ENCODE results near the gene BAIAP2L1. TPM values are rescaled to one million over a fixed set of nuclear protein-coding genes. Genes with fewer than 3 reads are reported as not detected.

Gene BAIAP2L1
- total and polyA plus RNA-seq, 9 of the 15 experiments (the other 6 are each of a cell fraction or from before 2014, with no cell fraction given), result 4.2 to 29.8 (median 15.5) TPM

- in situ Hi-C loops (cut with MboI) (no loop called here), intact Hi-C loops (cut with micrococcal nuclease) (no loop called here)
- POLR2A ChIA-PET, result interaction anchor here (0.7 kb wide), 1 partner anchor 150 kb away, joined by 4 read pairs; the partner anchor contains the start of gene BAIAP2L1
- peaks cover 21% of the 10 kb centered on the region for H3K79me2 ChIP-seq (ENCODE audit: control insufficient read depth, insufficient read depth, low read length)
- H3K4me1 ChIP-seq (replicated peaks in 1 of 2; ENCODE audit: control insufficient read depth in 2 of 2, insufficient read depth in 2 of 2, low read length in 2 of 2), result peaks cover 10 to 25% of the 10 kb centered on the region in 2 experiments; a peak in 4 of 5 replicates
- H3K9me3 ChIP-seq (replicated peaks; ENCODE audit: control insufficient read depth, insufficient read depth, low read depth, low read length), result no peaks in the 10 kb centered on the region
- H3K36me3 ChIP-seq (ENCODE audit: control insufficient read depth, insufficient read depth, low read length), result no peaks in the 10 kb centered on the region
- H3K9me1 ChIP-seq (ENCODE audit: control insufficient read depth, insufficient read depth, low read length), result no peaks in the 10 kb centered on the region
- H4K20me1 ChIP-seq (replicated peaks; ENCODE audit: control insufficient read depth, insufficient read depth, low read length), result no peaks in the 10 kb centered on the region
- TSS peak; percentile 67 for BruUV-seq (replicated peaks)
- DNase-seq (ENCODE audit: extremely low read depth in 1 of 4, low spot score in 3 of 4) (peak in 3 of 4 experiments; percentile 13 to 54 (median 40)), ATAC-seq (peak; percentile 25), FAIRE-seq (no peak)
- WGBS (ENCODE audit: insufficient coverage, low coverage, missing lambda C conversion rate), result 8% methylated on average over 1 of the region's 3 CpGs
- H2AFZ ChIP-seq (ENCODE audit: low read depth, low read length), result peak overlapping the region; percentile 58; the same call in 1 of the 2 replicates
- CTCF ChIA-PET (ENCODE audit: low intra/inter-chr PET ratio), result no interaction called here
- no peaks in the 10 kb centered on the region for H3K27me3 ChIP-seq (ENCODE audit: control insufficient read depth in 2 of 2, insufficient read depth in 2 of 2, low read length in 2 of 2)
- peak overlapping the region; percentile 91 for H3K4me2 ChIP-seq (ENCODE audit: insufficient read depth, low read length)
- H3K27ac ChIP-seq (ENCODE audit: extremely low read depth, low read depth, low read length), result peak overlapping the region; percentile 46; the same call in 2 of the 3 replicates
- H3K9ac ChIP-seq (ENCODE audit: insufficient read depth in 1 of 2, low read depth in 2 of 2, low read length in 2 of 2), result peak overlapping the region in 1 of 2 experiments; percentile 68; a peak in 3 of 4 replicates
- peak overlapping the region; percentile 87 for H3K4me3 ChIP-seq
- TF ChIP-seq U2AF1 (optimal IDR thresholded peaks at IDR 0.05; ENCODE audit: low read depth, low read length) (no peak), ETV1 (tag; conservative IDR thresholded peaks at IDR 0.05; ENCODE audit: low read depth) (0 out of 2 replicates have a peak, but pooled peaks have one; percentile 11), CTCF (IDR thresholded peaks at IDR 0.05 in 2 of 3, conservative IDR thresholded peaks at IDR 0.05 in 1 of 3; ENCODE audit: insufficient read depth in 2 of 3, low read depth in 1 of 3, low read length in 3 of 3) (peak in 1 of 3 experiments; percentile 10; a peak in 1 of 6 replicates), GABPA (tag; conservative IDR thresholded peaks at IDR 0.05; ENCODE audit: low read depth) (peak; percentile 66), TEAD4 (IDR thresholded peaks at IDR 0.05; ENCODE audit: low read length) (no peak), TEAD4 (CRISPR knock-in tag; IDR thresholded peaks at IDR 0.05; ENCODE audit: borderline replicate concordance) (no peak), MAFG (tag; conservative IDR thresholded peaks at IDR 0.05) (peak; percentile 21; the same call in 1 of the 2 replicates), ARID2 (IDR thresholded peaks at IDR 0.05) (no peak), NR2C1 (IDR thresholded peaks at IDR 0.05) (0 out of 2 replicates have a peak, but pooled peaks have one; percentile 16), NR2C1 (tag; IDR thresholded peaks at IDR 0.05) (no peak), ZBTB40 (IDR thresholded peaks at IDR 0.05) (peak; percentile 63; the same call in 1 of the 2 replicates), ZBTB40 (CRISPR knock-in tag; IDR thresholded peaks at IDR 0.05) (no peak)
Observed at GRCh38 chr7:98250789-98251188, 150.1 kb downstream of the BAIAP2L1 start.
